Heart left ventricle (tissue), 16 donors: ENCODE data around the gene HNF1B. TPM values are rescaled to one million over a fixed set of nuclear protein-coding genes. Genes with fewer than 3 reads are reported as not detected.
"Not testable (repeated sequence)": the region's sequence is repeated elsewhere in the genome, so short reads cannot be mapped to it uniquely, and the experiment has no call there.

Source experiments
- ATAC-seq, 4 donors: fragments of 200-7000 bp; cut with Tn5 transposase; one replicate each; pipeline ENCODE4 v1.9.1; 2020 to 2022; ENCODE audit warnings: moderate library complexity in 4 of 4, mild to moderate bottlenecking in 3 of 4, moderate number of reproducible peaks in 1 of 4
- DNase-seq, 5 donors: peaks; one replicate each; pipeline ENCODE4 v3.0.0-alpha.2; 2020
- H3K27ac ChIP-seq, 12 donors: fragments of 200-600 bp; sonication (generic) in 4 of 12; one replicate each; pipeline versions ENCODE4 v1.5.0 to v1.8.0; 2016 to 2022; ENCODE audit warnings: mild to moderate bottlenecking in 2 of 12
- H3K27me3 ChIP-seq, 9 donors: fragments of 200-600 bp; sonication (generic) in 2 of 9; one replicate each; pipeline versions ENCODE4 v1.5.1 to v1.8.0; 2016 to 2022; ENCODE audit warnings: mild to moderate bottlenecking in 3 of 9
- H3K36me3 ChIP-seq, 9 donors: fragments of 200-600 bp; sonication (generic) in 2 of 9; one replicate each; pipeline versions ENCODE4 v1.5.0 to v1.8.0; 2018 to 2022; ENCODE audit warnings: mild to moderate bottlenecking in 2 of 9
- H3K4me1 ChIP-seq, 12 donors: fragments of 200-600 bp; sonication (generic) in 4 of 12; one replicate each; pipeline versions ENCODE4 v1.5.0 to v1.8.0; 2016 to 2022; ENCODE audit warnings: mild to moderate bottlenecking in 3 of 12
- H3K4me3 ChIP-seq, 12 donors: fragments of 200-600 bp; sonication (generic) in 4 of 12; one replicate each; pipeline versions ENCODE4 v1.5.0 to v1.8.0; 2017 to 2022; ENCODE audit warnings: mild to moderate bottlenecking in 9 of 12, moderate library complexity in 4 of 12
- H3K9me3 ChIP-seq, 12 donors: fragments of 200-600 bp; sonication (generic) in 4 of 12; one replicate each; pipeline versions ENCODE4 v1.5.0 to v1.8.0; 2016 to 2022; ENCODE audit warnings: mild to moderate bottlenecking in 1 of 12
- CTCF ChIP-seq, 12 donors: fragments of 200-600 bp; sonication (generic) in 4 of 12; IDR thresholded peaks; one replicate each; pipeline versions ENCODE4 v1.5.0 to v1.8.0; 2018 to 2022; ENCODE audit warnings: antibody characterized with exemption in 12 of 12, mild to moderate bottlenecking in 5 of 12
- POLR2A ChIP-seq, 2 donors: fragments of 450-650 bp; IDR thresholded peaks; one replicate each; pipeline ENCODE4 v1.6.1; 2017; ENCODE audit warnings: antibody characterized with exemption in 2 of 2, mild to moderate bottlenecking in 2 of 2, moderate library complexity in 2 of 2
- WGBS, 4 donors: extraction: QIAGEN DNeasy Blood & Tissue Kit in 2 of 4; methylation state at CpG; one replicate each; pipeline versions ENCODE4 v1.1.5 to v1.1.7; 2013 to 2018; 5-methylcytosine and 5-hydroxymethylcytosine counted together
- intact Hi-C, 10 donors: fragments of 100-400 bp; cut with DNase I; formaldehyde crosslinking; loops; one replicate each; pipeline versions ENCODE4 v1.11.1 to v1.14.2; 2022
- polyA plus RNA-seq, 2 donors: library from polyadenylated mRNA; stranded (reverse); fragments of 200-250 nt; gene quantifications; one replicate each; pipeline ENCODE4 v1.2.3, GENCODE V29; 2013
- total RNA-seq, 9 donors: library from RNA; depleted of rRNA in 2 of 9; stranded (reverse); fragments of >200 nt in 2 of 9; fragmentation: NEBNext Ultra II Directional in 3 of 9; extraction: Animal tissue kit (Norgen Biotek cat#: 25700) in 3 of 9; gene quantifications; one replicate each; pipeline versions ENCODE4 v1.1.0 to v1.2.4, GENCODE V29; 2016 to 2023
- donor health status: ischemic (EF 13 %, LVEDD 7.1; RV severe dilation, severe dysfunction).
- donor health status: healthy with polysubstance abuse.
- donor health status: DM: no; HTN: yes; CAD: no.
- donor health status: DM: no; HTN: no; CAD: no.
- donor health status: ischemic (EF 25% LVEDD 6.9; RV normal size, moderate dysfunction).
- donor health status: ischemic (EF 25% LVEDD 5.7; RV mildly dilated, moderate dysfunction).
- donor health status: healthy.
- donor health status: DM: yes; HTN: yes; CAD: no.
- donor health status: ischemic (EF 35%, LVEDD 5.7; RV mildly dilated, moderate dysfunction).
- donor health status: nonischemic (EF 11% LVEDD 7.7; RV severe dilation, severe dysfunction).
- donor health status: DM: yes; HTN: yes; CAD: no.
- donor health status: PGD.
- donor health status: ischemic (EF 29% LVEDD 5.4; RV normal size, mild dysfunction).
- donor health status: nonischemic (EF 23%, LVEDD 6.1; RV moderate dilation, normal function).

Gene HNF1B
- total and polyA plus RNA-seq, 11 donors = not detected

GRCh38 chr17:37682007-37682406 lies 62.9 kb downstream of the HNF1B start:
- ATAC-seq = no peak
- no peak for DNase-seq
- 85 to 92% (median 89%) methylated on average over 3 of the region's 3 CpGs for WGBS, 4 donors
- H3K4me1 ChIP-seq = no peaks in the 10 kb centered on the region
- H3K27ac ChIP-seq = no peak overlapping the region
- no peak overlapping the region for H3K4me3 ChIP-seq
- H3K27me3 ChIP-seq = peaks cover 0 to 15% (median 0%) of the 10 kb centered on the region in 9 donors
- peaks cover 0 to 6% (median 0%) of the 10 kb centered on the region in 12 donors for H3K9me3 ChIP-seq
- no peak for TF ChIP-seq POLR2A (IDR thresholded peaks at IDR 0.05)
- no peak for TF ChIP-seq CTCF (IDR thresholded peaks at IDR 0.05)
- intact Hi-C loops = no loop called here
- H3K36me3 ChIP-seq = no peaks in the 10 kb centered on the region

GRCh38 chr17:37679995-37680394 lies 64.9 kb downstream of the HNF1B start:
- H3K4me1 ChIP-seq, H3K27ac ChIP-seq, ATAC-seq, DNase-seq, H3K9me3 ChIP-seq, H3K36me3 ChIP-seq, H3K4me3 ChIP-seq, intact Hi-C loops: not testable (repeated sequence)
- 71 to 91% (median 86%) methylated on average over 1 to 2 of the region's 2 CpGs for WGBS, 4 donors
- H3K27me3 ChIP-seq = peaks cover 0 to 22% (median 0%) of the 10 kb centered on the region in 9 donors

DNA sequence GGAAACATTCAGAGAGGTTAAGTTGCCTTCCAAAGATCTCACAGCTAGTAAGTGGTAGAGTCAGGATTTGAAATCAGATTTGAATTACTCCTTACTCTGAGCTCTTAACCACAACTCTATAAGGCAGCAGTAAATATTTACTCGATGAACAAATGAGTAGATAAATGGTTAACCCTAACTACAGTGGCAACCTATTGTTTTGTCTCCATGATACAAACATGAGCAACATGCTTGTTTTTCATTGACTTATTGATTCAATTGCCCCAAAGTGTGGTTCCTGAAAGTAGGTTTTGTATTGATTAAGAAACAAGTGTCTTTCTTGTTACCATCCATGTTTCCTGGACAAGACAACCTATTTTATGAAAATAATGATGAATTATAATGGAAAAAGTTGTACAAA lies 66.8 kb downstream of the HNF1B start:
- intact Hi-C loops = no loop called here
- Histone ChIP-seq H3K4me3 (no peak overlapping the region), H3K36me3 (no peaks in the 10 kb centered on the region), H3K27me3 (peaks cover 0 to 22% (median 0%) of the 10 kb centered on the region in 9 donors), H3K27ac (no peak overlapping the region), H3K9me3 (peaks cover 0 to 6% (median 0%) of the 10 kb centered on the region in 12 donors), H3K4me1 (no peaks in the 10 kb centered on the region)
- TF ChIP-seq POLR2A (IDR thresholded peaks at IDR 0.05) = no peak
- no peak for TF ChIP-seq CTCF (IDR thresholded peaks at IDR 0.05)
- 93 to 97% (median 96%) methylated on average over 1 of the region's 1 CpG for WGBS, 4 donors
- DNase-seq (no peak), ATAC-seq (no peak)

- WGBS, 4 donors = 80 to 100% (median 82%) methylated on average over 1 of the region's 1 CpG
- Histone ChIP-seq H3K4me3 (no peak overlapping the region), H3K36me3 (no peaks in the 10 kb centered on the region), H3K9me3 (peaks cover 0 to 6% (median 0%) of the 10 kb centered on the region in 12 donors), H3K4me1 (no peaks in the 10 kb centered on the region), H3K27ac (no peak overlapping the region), H3K27me3 (peaks cover 0 to 22% (median 0%) of the 10 kb centered on the region in 9 donors)
- ATAC-seq = no peak
- intact Hi-C loops = no loop called here
- no peak for DNase-seq
- TF ChIP-seq POLR2A (IDR thresholded peaks at IDR 0.05) (no peak), CTCF (IDR thresholded peaks at IDR 0.05) (no peak)
These were observed 67.8 kb downstream of the HNF1B start for GRCh38 chr17:37677021-37677420.
